ENCODE measurements around the gene EYA4. TPM values are rescaled to one million over a fixed set of nuclear protein-coding genes. Genes with fewer than 3 reads are reported as not detected.

The EYA4 gene
- total RNA-seq, 1 donor from 2014 or later, result 8.1 TPM

- H3K4me3 Mint-ChIP-seq (ENCODE audit: unreplicated experiment), result no peak overlapping the region
- no peaks in the 10 kb centered on the region for H3K9me3 Mint-ChIP-seq (ENCODE audit: unreplicated experiment)
- TF ChIP-seq CTCF (IDR thresholded peaks at IDR 0.05; ENCODE audit: unreplicated experiment), result no peak
- DNase-seq (ENCODE audit: low spot score), result no peak
- H3K27ac Mint-ChIP-seq (ENCODE audit: unreplicated experiment), result peak overlapping the region; percentile 13
- H3K36me3 Mint-ChIP-seq (ENCODE audit: low read depth, unreplicated experiment), result no peaks in the 10 kb centered on the region
- no peaks in the 10 kb centered on the region for H3K27me3 Mint-ChIP-seq (ENCODE audit: unreplicated experiment)
- no peaks in the 10 kb centered on the region for H3K4me1 Mint-ChIP-seq (ENCODE audit: unreplicated experiment)
Observed at GRCh38 chr6:133542056-133542821, 301.1 kb downstream of the EYA4 start.

- Mint-ChIP-seq H3K36me3 (ENCODE audit: low read depth, unreplicated experiment) (no peaks in the 10 kb centered on the region), H3K27me3 (ENCODE audit: unreplicated experiment) (peaks cover 2% of the 10 kb centered on the region)
Observed at GRCh38 chr6:133544419-133544818, 303.3 kb downstream of the EYA4 start.

GRCh38 chr6:133546098-133546497 is 304.9 kb downstream of the EYA4 start:
- DNase-seq (ENCODE audit: low spot score), result no peak
- no peaks in the 10 kb centered on the region for H3K9me3 Mint-ChIP-seq (ENCODE audit: unreplicated experiment)

More at GRCh38 chr6:133544419-133544818, 303.3 kb downstream of the EYA4 start:
- no peak for TF ChIP-seq CTCF (IDR thresholded peaks at IDR 0.05; ENCODE audit: unreplicated experiment)
- no peaks in the 10 kb centered on the region for H3K9me3 Mint-ChIP-seq (ENCODE audit: unreplicated experiment)
- no peak for DNase-seq (ENCODE audit: low spot score)
- H3K4me1 Mint-ChIP-seq (ENCODE audit: unreplicated experiment), result no peaks in the 10 kb centered on the region
- no peak overlapping the region for H3K4me3 Mint-ChIP-seq (ENCODE audit: unreplicated experiment)
- H3K27ac Mint-ChIP-seq (ENCODE audit: unreplicated experiment), result no peak overlapping the region

GRCh38 chr6:133547136-133547535 is 306.0 kb downstream of the EYA4 start:
- H3K9me3 Mint-ChIP-seq (ENCODE audit: unreplicated experiment), result no peaks in the 10 kb centered on the region
- DNase-seq (ENCODE audit: low spot score), result no peak
- H3K27ac Mint-ChIP-seq (ENCODE audit: unreplicated experiment), result no peak overlapping the region
- no peak for TF ChIP-seq CTCF (IDR thresholded peaks at IDR 0.05; ENCODE audit: unreplicated experiment)
- no peaks in the 10 kb centered on the region for H3K36me3 Mint-ChIP-seq (ENCODE audit: low read depth, unreplicated experiment)
- H3K4me3 Mint-ChIP-seq (ENCODE audit: unreplicated experiment), result no peak overlapping the region
- peaks cover 2% of the 10 kb centered on the region for H3K27me3 Mint-ChIP-seq (ENCODE audit: unreplicated experiment)
- peaks cover 2% of the 10 kb centered on the region for H3K4me1 Mint-ChIP-seq (ENCODE audit: unreplicated experiment)

More at GRCh38 chr6:133546098-133546497, 304.9 kb downstream of the EYA4 start:
- Mint-ChIP-seq H3K27ac (ENCODE audit: unreplicated experiment) (no peak overlapping the region), H3K4me1 (ENCODE audit: unreplicated experiment) (peaks cover 2% of the 10 kb centered on the region), H3K36me3 (ENCODE audit: low read depth, unreplicated experiment) (no peaks in the 10 kb centered on the region), H3K4me3 (ENCODE audit: unreplicated experiment) (no peak overlapping the region), H3K27me3 (ENCODE audit: unreplicated experiment) (peaks cover 2% of the 10 kb centered on the region)
- no peak for TF ChIP-seq CTCF (IDR thresholded peaks at IDR 0.05; ENCODE audit: unreplicated experiment)

- Mint-ChIP-seq H3K4me1 (ENCODE audit: unreplicated experiment) (peaks cover 2% of the 10 kb centered on the region), H3K9me3 (ENCODE audit: unreplicated experiment) (no peaks in the 10 kb centered on the region), H3K27ac (ENCODE audit: unreplicated experiment) (no peak overlapping the region), H3K27me3 (ENCODE audit: unreplicated experiment) (peaks cover 2% of the 10 kb centered on the region), H3K4me3 (ENCODE audit: unreplicated experiment) (no peak overlapping the region), H3K36me3 (ENCODE audit: low read depth, unreplicated experiment) (no peaks in the 10 kb centered on the region)
- no peak for DNase-seq (ENCODE audit: low spot score)
- no peak for TF ChIP-seq CTCF (IDR thresholded peaks at IDR 0.05; ENCODE audit: unreplicated experiment)
Observed at GRCh38 chr6:133548423-133549159, 307.4 kb downstream of the EYA4 start.

Data from endothelial cell (in vitro differentiated cells).